ENCODE results near the gene TECPR2. TPM values are rescaled to one million over a fixed set of nuclear protein-coding genes. Genes with fewer than 3 reads are reported as not detected.

TECPR2 gene
- total and polyA plus RNA-seq, 2 of the 13 experiments (the other 11 are each of a cell fraction or from before 2014, with no cell fraction given), result 3.5 to 5.7 TPM

- Histone ChIP-seq H3K4me2 (ENCODE audit: low read depth, low read length) (no peak overlapping the region), H4K20me1 (ENCODE audit: insufficient read depth, low read length) (no peaks in the 10 kb centered on the region), H3K36me3 (replicated peaks in 1 of 2; ENCODE audit: control insufficient read depth in 1 of 2, insufficient read depth in 2 of 2, low read length in 2 of 2) (peaks cover 7 to 14% of the 10 kb centered on the region in 2 experiments; a peak in 4 of 5 replicates), H3K79me2 (ENCODE audit: insufficient read depth, low read length) (no peaks in the 10 kb centered on the region), H3K4me3 (replicated peaks in 1 of 3; ENCODE audit: insufficient read depth in 1 of 3, low read depth in 2 of 3, low read length in 3 of 3) (no peak overlapping the region), H3K9ac (ENCODE audit: insufficient read depth, low read depth, low read length) (no peak overlapping the region), H3K9me3 (ENCODE audit: low read length) (no peaks in the 10 kb centered on the region), H3K27me3 (ENCODE audit: control insufficient read depth in 1 of 2, insufficient read depth in 2 of 2, low read length in 2 of 2) (no peaks in the 10 kb centered on the region), H2AFZ (ENCODE audit: low read length) (no peak overlapping the region), H3K4me1 (ENCODE audit: insufficient read depth, low read length) (peaks cover 13% of the 10 kb centered on the region), H3K27ac (ENCODE audit: extremely low read length, insufficient read depth, low read length) (no peak overlapping the region)
- WGBS (ENCODE audit: low lambda C conversion rate), result 93% methylated on average over 11 of the region's 14 CpGs
- FAIRE-seq, result no peak
- no peak for ATAC-seq
- DNase-seq (ENCODE audit: low spot score), result no peak
- BruUV-seq (replicated peaks), result no TSS peak
- in situ Hi-C loops (cut with HindIII; ENCODE audit: extremely low pct_ligation_motif_present, low pct_unique_long_range_greater_than_20kb), result no loop called here
- no peak for TF ChIP-seq PPARG (CRISPR knock-in tag; conservative IDR thresholded peaks at IDR 0.05)
- TF ChIP-seq ZNF83 (CRISPR knock-in tag; IDR thresholded peaks at IDR 0.05; ENCODE audit: borderline replicate concordance), result no peak
- no peak for TF ChIP-seq NFE2L2 (IDR thresholded peaks at IDR 0.05; ENCODE audit: low read length)
- no peak for TF ChIP-seq EEA1 (CRISPR knock-in tag; IDR thresholded peaks at IDR 0.05; ENCODE audit: borderline replicate concordance)
- TF ChIP-seq HOXA9 (CRISPR knock-in tag; IDR thresholded peaks at IDR 0.05; ENCODE audit: borderline replicate concordance), result no peak
- TF ChIP-seq ZNF121 (CRISPR knock-in tag; IDR thresholded peaks at IDR 0.05), result no peak
- no peak for TF ChIP-seq MAF1 (CRISPR knock-in tag; IDR thresholded peaks at IDR 0.05; ENCODE audit: borderline replicate concordance)
- no peak for TF ChIP-seq SRSF4 (IDR thresholded peaks at IDR 0.05; ENCODE audit: low read depth, low read length, poor library complexity, severe bottlenecking)
- TF ChIP-seq AHR (CRISPR knock-in tag; IDR thresholded peaks at IDR 0.05), result no peak
- TF ChIP-seq ZSCAN25 (CRISPR knock-in tag; IDR thresholded peaks at IDR 0.05), result no peak
- TF ChIP-seq ZNF788 (CRISPR knock-in tag; IDR thresholded peaks at IDR 0.05; ENCODE audit: borderline replicate concordance), result no peak
- ChIA-PET CTCF (ENCODE audit: low intra/inter-chr PET ratio, low total read pairs) (no interaction called here), POLR2A (interaction anchor here (1.6 kb wide), 1 partner anchor 10 kb away, joined by 3 read pairs; the partner anchor contains the start of gene ANKRD9)
- intact Hi-C loops (cut with micrococcal nuclease; ENCODE audit: unreplicated experiment), result no loop called here
These were observed 137.5 kb downstream of the TECPR2 start for GRCh38 chr14:102500158-102500662.
